ENCODE data around the gene KICS2.

DNA sequence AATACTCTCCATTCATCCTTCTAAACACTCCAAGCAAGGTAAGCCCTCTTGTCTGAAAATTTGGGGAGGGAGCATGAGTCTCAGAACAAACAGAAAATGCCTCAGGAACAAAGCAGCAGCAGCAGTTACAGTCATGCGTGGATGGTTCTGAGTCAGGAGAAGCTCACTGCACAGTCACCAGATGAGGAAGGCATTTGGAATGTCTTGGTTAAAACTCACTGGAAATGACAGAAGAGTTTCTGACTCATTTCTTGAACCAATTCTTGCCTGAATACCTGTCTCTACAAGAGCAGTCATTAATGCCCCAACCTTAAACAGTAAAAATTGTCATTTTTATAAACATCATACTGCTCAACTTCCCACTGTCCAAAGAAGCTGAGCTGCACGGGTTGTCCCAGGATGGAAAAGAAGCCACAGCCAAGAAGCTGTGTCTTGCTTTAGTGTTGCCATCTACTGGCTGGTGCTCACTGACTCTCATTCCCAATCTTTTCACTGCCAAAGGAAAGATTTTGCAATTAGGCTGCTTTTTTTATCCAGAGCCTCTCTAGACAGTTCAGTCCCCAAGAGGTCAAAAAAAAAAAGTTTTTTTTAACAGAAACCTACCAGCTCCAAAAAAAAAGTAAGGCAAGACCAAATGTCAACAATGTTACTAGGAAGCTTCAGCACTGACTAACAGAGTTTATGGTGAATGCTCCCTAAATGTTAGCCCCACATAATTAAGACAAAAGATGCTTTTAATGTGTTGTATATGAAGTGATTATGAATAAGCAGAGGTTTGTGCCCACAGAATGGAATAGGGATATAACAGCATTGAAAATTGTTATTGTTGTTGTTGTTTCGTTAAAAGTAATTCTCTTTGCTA lies 40.4 kb downstream of the KICS2 start:
- TF ChIP-seq, protein P1, sequence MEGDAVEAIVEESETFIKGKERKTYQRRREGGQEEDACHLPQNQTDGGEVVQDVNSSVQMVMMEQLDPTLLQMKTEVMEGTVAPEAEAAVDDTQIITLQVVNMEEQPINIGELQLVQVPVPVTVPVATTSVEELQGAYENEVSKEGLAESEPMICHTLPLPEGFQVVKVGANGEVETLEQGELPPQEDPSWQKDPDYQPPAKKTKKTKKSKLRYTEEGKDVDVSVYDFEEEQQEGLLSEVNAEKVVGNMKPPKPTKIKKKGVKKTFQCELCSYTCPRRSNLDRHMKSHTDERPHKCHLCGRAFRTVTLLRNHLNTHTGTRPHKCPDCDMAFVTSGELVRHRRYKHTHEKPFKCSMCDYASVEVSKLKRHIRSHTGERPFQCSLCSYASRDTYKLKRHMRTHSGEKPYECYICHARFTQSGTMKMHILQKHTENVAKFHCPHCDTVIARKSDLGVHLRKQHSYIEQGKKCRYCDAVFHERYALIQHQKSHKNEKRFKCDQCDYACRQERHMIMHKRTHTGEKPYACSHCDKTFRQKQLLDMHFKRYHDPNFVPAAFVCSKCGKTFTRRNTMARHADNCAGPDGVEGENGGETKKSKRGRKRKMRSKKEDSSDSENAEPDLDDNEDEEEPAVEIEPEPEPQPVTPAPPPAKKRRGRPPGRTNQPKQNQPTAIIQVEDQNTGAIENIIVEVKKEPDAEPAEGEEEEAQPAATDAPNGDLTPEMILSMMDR (IDR thresholded peaks at IDR 0.05; ENCODE audit: poor library complexity) = peak; percentile 83
- no peak for TF ChIP-seq EZH2 (IDR thresholded peaks at IDR 0.05; ENCODE audit: borderline replicate concordance)
